Ovary (tissue), 9 donors: ENCODE measurements around the gene NEURL1B. TPM values are rescaled to one million over a fixed set of nuclear protein-coding genes. Genes with fewer than 3 reads are reported as not detected.
A peak's percentile ranks its signal among the peaks of the same experiment; 100 is the strongest.

Source experiments
- DNase-seq, 5 donors: peaks; one replicate each; pipeline ENCODE4 v3.0.0-alpha.2; 2019 to 2020
- H3K27ac ChIP-seq, 2 donors: fragments of 200-600 bp; one replicate each; pipeline versions ENCODE4 v1.5.1 to v1.8.0; 2019 to 2022
- H3K27me3 ChIP-seq: fragments of 200-600 bp; one replicate; pipeline ENCODE4 v1.8.0; 2022
- H3K36me3 ChIP-seq: fragments of 200-600 bp; sonication (generic); one replicate; pipeline ENCODE4 v1.5.1; 2019
- H3K4me1 ChIP-seq: one replicate; pipeline ENCODE4 v1.8.1; 2013; ENCODE audit warnings: mild to moderate bottlenecking, moderate library complexity; ENCODE audit not compliant: insufficient read depth
- H3K4me3 ChIP-seq: fragments of 200-600 bp; sonication (generic); one replicate; pipeline ENCODE4 v1.5.1; 2017
- H3K9me3 ChIP-seq, 2 donors: fragments of 200-600 bp in 1 of 2; sonication (generic) in 1 of 2; one replicate each; pipeline versions ENCODE4 v1.5.1 to v1.8.1; 2013 to 2019; ENCODE audit warnings: mild to moderate bottlenecking in 1 of 2, moderate library complexity in 1 of 2
- EP300 ChIP-seq: sonication (generic); formaldehyde crosslinking; IDR thresholded peaks from one replicate; pipeline ENCODE4 v1.6.1; 2017; ENCODE audit warnings: antibody characterized with exemption
- POLR2A ChIP-seq: fragments of 450-650 bp; IDR thresholded peaks from one replicate; pipeline ENCODE4 v1.6.1; 2017; ENCODE audit warnings: antibody characterized with exemption, mild to moderate bottlenecking, moderate library complexity
- WGBS, 3 donors: extraction: QIAGEN DNeasy Blood & Tissue Kit in 1 of 3; methylation state at CpG; one replicate each; pipeline versions ENCODE4 v1.1.5 to v1.1.7; 2013 to 2017; 5-methylcytosine and 5-hydroxymethylcytosine counted together
- intact Hi-C, 4 donors: fragments of 100-400 bp; cut with DNase I; formaldehyde crosslinking; loops; one replicate each; pipeline versions ENCODE4 v1.11.0 to v1.15.1; 2022 to 2023
- polyA plus RNA-seq, 2 donors: library from polyadenylated mRNA; stranded (reverse); fragments of 200-250 nt in 1 of 2; fragments of 350-450 nt in 1 of 2; fragmentation: Illumina TruSeq in 1 of 2; extraction: RNeasy Lipid Tissue Mini Kit (QIAGEN cat#74804) in 1 of 2; gene quantifications; one replicate each; pipeline ENCODE4 v1.2.3, GENCODE V29; 2013 to 2014
- total RNA-seq, 7 donors: library from RNA; depleted of rRNA in 2 of 7; stranded (reverse); fragments of >200 nt in 2 of 7; fragmentation: NEBNext Ultra II Directional in 3 of 7; extraction: Animal tissue kit (Norgen Biotek cat#: 25700) in 3 of 7; gene quantifications; one replicate each; pipeline versions ENCODE4 v1.1.0 to v1.2.4, GENCODE V29; 2016 to 2023
- TF ChIP-seq, protein P1 (sequence below), 3 donors: fragments of 450-650 bp in 2 of 3; fragments of 200-600 bp in 1 of 3; IDR thresholded peaks; one replicate each; pipeline versions ENCODE4 v1.5.1 to v1.8.0; 2016 to 2022; ENCODE audit warnings: antibody characterized with exemption in 3 of 3, mild to moderate bottlenecking in 1 of 3
- donor health status: DM: no; HTN: no; CAD: no; lungs with moderate emphysema.
- donor health status: DM: no; HTN: no; CAD: no.
- donor health status: Bipolar disorder and iron deficiency.
- donor health status: DM: yes; HTN: yes; CAD: no.
- donor health status: DM: no; HTN: no; CAD: no.
- donor health status: DM: yes; HTN: yes; CAD: no.

The NEURL1B gene
- total and polyA plus RNA-seq, 9 donors = 15.0 to 75.1 (median 36.3) TPM

GRCh38 chr5:172703952-172704351 is 62.9 kb downstream of the NEURL1B start:
- Histone ChIP-seq H3K4me1 (peaks cover 7% of the 10 kb centered on the region), H3K9me3 (no peaks in the 10 kb centered on the region), H3K27me3 (no peaks in the 10 kb centered on the region), H3K36me3 (no peaks in the 10 kb centered on the region), H3K4me3 (no peak overlapping the region), H3K27ac (no peak overlapping the region)
- peak in 1 of 5 donors; percentile 8 for DNase-seq
- TF ChIP-seq, protein P1, sequence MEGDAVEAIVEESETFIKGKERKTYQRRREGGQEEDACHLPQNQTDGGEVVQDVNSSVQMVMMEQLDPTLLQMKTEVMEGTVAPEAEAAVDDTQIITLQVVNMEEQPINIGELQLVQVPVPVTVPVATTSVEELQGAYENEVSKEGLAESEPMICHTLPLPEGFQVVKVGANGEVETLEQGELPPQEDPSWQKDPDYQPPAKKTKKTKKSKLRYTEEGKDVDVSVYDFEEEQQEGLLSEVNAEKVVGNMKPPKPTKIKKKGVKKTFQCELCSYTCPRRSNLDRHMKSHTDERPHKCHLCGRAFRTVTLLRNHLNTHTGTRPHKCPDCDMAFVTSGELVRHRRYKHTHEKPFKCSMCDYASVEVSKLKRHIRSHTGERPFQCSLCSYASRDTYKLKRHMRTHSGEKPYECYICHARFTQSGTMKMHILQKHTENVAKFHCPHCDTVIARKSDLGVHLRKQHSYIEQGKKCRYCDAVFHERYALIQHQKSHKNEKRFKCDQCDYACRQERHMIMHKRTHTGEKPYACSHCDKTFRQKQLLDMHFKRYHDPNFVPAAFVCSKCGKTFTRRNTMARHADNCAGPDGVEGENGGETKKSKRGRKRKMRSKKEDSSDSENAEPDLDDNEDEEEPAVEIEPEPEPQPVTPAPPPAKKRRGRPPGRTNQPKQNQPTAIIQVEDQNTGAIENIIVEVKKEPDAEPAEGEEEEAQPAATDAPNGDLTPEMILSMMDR (IDR thresholded peaks at IDR 0.05) = no peak
- TF ChIP-seq POLR2A (no peak), EP300 (no peak)
- 93 to 95% (median 94%) methylated on average over 7 of the region's 7 CpGs for WGBS, 3 donors
- intact Hi-C loops = no loop called here

DNA sequence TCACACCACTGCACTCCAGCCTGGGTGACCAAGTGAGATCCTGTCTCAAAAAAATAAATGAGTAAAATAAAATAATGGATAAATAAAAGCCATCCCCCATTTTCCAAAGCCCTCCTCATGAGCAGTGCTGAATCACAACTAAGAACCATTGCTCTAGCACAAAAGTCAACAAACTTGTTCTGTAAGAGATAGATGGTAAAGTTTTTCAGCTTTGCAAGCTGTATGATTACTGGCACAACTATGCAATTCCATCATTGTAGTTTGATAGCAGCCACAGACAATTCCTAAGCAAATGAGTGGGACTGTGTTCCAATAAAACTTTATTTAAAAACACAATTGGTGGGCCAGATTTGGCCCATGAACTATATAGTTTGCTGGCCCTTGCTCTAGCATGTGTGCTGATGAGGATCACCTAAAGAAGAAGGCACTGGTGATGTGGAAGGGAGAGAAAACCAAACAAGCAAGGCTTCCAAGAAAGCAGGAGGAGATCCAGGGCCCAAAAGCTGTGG is 64.6 kb downstream of the NEURL1B start:
- Histone ChIP-seq H3K36me3 (no peaks in the 10 kb centered on the region), H3K27ac (no peak overlapping the region), H3K9me3 (no peaks in the 10 kb centered on the region), H3K4me3 (no peak overlapping the region), H3K27me3 (peaks cover 2% of the 10 kb centered on the region), H3K4me1 (peaks cover 3% of the 10 kb centered on the region)
- DNase-seq = no peak
- TF ChIP-seq POLR2A = no peak
- TF ChIP-seq, protein P1 (IDR thresholded peaks at IDR 0.05) = no peak
- intact Hi-C loops = no loop called here

DNA sequence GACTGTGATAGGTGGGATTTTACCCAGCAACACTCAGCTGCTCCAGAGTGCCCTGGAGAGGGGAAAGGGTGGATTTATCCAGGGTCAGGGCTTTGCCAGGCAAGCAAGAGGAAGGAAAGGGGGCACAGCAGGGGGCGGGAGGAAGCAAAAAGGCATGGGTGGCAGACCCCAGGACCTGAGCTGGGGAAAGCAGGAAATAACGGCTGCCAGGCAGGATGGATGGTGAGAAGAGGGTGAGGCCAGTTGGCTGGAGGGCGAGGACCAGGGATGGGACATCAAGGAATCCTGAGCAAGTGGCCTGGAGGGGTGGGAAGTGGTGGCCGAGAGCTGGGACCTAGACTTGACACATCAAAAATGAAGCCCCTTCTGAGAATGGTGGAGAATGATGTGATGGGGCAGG is 65.7 kb downstream of the NEURL1B start:
- WGBS, 3 donors = 61 to 80% (median 71%) methylated on average over 4 of the region's 4 CpGs
- intact Hi-C loops = no loop called here
- no peak overlapping the region for H3K4me3 ChIP-seq
- TF ChIP-seq EP300 (no peak), POLR2A (no peak)
- TF ChIP-seq, protein P1 (IDR thresholded peaks at IDR 0.05) = no peak
- peaks cover 2% of the 10 kb centered on the region for H3K27me3 ChIP-seq
- no peaks in the 10 kb centered on the region for H3K9me3 ChIP-seq
- H3K27ac ChIP-seq = no peak overlapping the region
- H3K36me3 ChIP-seq = no peaks in the 10 kb centered on the region
- peak in 1 of 5 donors; percentile 3 for DNase-seq
- no peaks in the 10 kb centered on the region for H3K4me1 ChIP-seq

DNA sequence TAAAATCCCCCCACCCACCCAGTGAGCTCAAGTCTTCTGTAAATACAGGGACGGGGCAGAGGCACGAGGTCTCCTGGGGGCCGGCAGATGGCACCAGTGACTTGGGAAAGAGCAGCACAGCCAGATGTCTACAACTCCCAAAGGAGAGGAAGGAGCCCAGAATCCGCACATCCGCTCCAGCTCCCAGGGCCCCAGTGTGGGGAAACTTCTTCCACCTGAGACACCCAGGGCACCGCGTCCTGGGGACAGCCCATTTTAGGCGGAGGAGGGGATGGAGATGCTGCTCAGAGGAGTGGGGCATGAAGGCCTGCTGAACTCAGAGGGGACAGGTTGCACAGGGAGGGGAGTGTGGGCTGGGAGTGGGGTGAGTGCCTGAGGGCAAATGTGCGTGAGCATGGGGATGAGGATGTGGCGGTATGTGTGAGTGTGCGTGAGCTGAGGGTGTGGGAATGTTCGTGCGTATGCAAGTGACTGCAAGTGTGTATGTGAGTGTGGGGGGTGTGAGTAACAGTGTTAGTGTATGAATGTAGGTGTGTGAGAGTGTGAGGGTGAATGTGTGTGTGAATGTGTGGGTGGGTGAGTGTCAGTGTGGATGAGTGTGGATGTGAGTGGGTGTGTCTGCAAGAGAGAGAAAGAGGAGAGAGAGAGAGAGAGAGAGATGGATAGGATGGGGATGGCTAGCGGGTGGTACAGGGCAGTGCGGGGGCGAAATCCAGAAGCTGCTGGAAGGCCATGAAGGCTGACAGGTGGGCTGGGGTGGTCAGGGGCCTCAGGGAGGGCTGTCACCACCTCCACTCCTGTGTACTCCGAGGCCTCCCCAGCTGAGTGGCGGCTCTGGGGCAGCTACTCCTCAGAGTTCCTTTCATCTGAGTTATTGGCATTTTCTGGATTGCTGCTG is 66.5 kb downstream of the NEURL1B start:
- DNase-seq = no peak
- H3K4me1 ChIP-seq = no peaks in the 10 kb centered on the region
- intact Hi-C loops = no loop called here
- H3K36me3 ChIP-seq = no peaks in the 10 kb centered on the region
- WGBS, 3 donors = 53 to 59% (median 56%) methylated on average over 18 of the region's 18 CpGs
- peaks cover 2% of the 10 kb centered on the region for H3K27me3 ChIP-seq
- H3K4me3 ChIP-seq = no peak overlapping the region
- H3K9me3 ChIP-seq = no peaks in the 10 kb centered on the region
- TF ChIP-seq EP300 (no peak), POLR2A (no peak)
- TF ChIP-seq, protein P1 (IDR thresholded peaks at IDR 0.05) = no peak
- no peak overlapping the region for H3K27ac ChIP-seq
